Right atrium auricular region (tissue), 2 donors: ENCODE results near the gene DOCK9. TPM values are rescaled to one million over a fixed set of nuclear protein-coding genes. Genes with fewer than 3 reads are reported as not detected.

Experiments
- DNase-seq: peaks from one replicate; pipeline ENCODE4 v3.0.0-alpha.2; 2019; ENCODE audit warnings: low spot score
- H3K27ac ChIP-seq, 2 donors: fragments of 200-600 bp; sonication (generic); 1 replicate in 1 of 2; 2 replicates in 1 of 2; pipeline ENCODE4 v1.5.1; 2016 to 2019
- H3K27me3 ChIP-seq, 2 donors: fragments of 200-600 bp; sonication (generic); one replicate each; pipeline versions ENCODE4 v1.5.1 to v1.6.0; 2017 to 2019
- H3K36me3 ChIP-seq: fragments of 200-600 bp; sonication (generic); one replicate; pipeline ENCODE4 v1.5.1; 2016
- H3K4me1 ChIP-seq, 2 donors: fragments of 200-600 bp; sonication (generic); one replicate each; pipeline versions ENCODE4 v1.5.1 to v1.6.0; 2017 to 2019
- H3K4me3 ChIP-seq, 2 donors: fragments of 200-600 bp; sonication (generic); 1 replicate in 1 of 2; 2 replicates in 1 of 2; pipeline ENCODE4 v1.5.1; 2017 to 2019; ENCODE audit warnings: mild to moderate bottlenecking in 1 of 2, moderate library complexity in 1 of 2
- H3K9me3 ChIP-seq, 2 donors: fragments of 200-600 bp; sonication (generic); one replicate each; pipeline ENCODE4 v1.5.1; 2019
- total RNA-seq, 2 donors: library from RNA; depleted of rRNA; stranded (reverse); fragments of >200 nt; gene quantifications; one replicate each; pipeline ENCODE4 v1.1.0, GENCODE V29; 2016
- TF ChIP-seq, protein P1 (sequence below), 2 donors: fragments of 200-600 bp; sonication (generic); IDR thresholded peaks; one replicate each; pipeline ENCODE4 v1.5.1; 2019; ENCODE audit warnings: antibody characterized with exemption in 2 of 2

DOCK9 gene
- total RNA-seq, 2 donors from 2014 or later: 79.6 to 80.5 TPM

DNA sequence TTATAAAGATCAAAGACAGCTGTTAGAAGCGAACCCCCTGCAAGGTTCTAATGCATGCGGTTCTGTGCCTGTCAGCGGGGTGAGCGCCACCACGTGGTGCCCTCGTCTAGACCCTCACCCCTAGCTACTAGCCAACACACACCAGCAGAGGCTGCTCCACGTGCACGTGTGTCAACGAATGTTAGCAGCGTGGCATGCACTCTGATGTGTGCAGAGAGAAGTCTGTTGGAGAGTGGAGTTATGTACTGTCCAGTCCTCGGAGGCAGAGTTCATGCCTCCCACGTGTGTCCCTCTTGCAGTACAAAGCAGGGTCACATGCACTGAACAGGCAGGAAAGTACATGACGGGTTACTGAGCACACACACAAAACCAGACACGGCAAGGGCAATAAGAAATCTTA is 150.4 kb downstream of the DOCK9 start:
- Histone ChIP-seq H3K4me1 (peaks cover 0 to 25% of the 10 kb centered on the region in 2 donors), H3K9me3 (no peaks in the 10 kb centered on the region), H3K27me3 (no peaks in the 10 kb centered on the region), H3K36me3 (peaks cover 25% of the 10 kb centered on the region), H3K4me3 (no peak overlapping the region), H3K27ac (no peak overlapping the region)
- no peak for DNase-seq
- TF ChIP-seq, protein P1, sequence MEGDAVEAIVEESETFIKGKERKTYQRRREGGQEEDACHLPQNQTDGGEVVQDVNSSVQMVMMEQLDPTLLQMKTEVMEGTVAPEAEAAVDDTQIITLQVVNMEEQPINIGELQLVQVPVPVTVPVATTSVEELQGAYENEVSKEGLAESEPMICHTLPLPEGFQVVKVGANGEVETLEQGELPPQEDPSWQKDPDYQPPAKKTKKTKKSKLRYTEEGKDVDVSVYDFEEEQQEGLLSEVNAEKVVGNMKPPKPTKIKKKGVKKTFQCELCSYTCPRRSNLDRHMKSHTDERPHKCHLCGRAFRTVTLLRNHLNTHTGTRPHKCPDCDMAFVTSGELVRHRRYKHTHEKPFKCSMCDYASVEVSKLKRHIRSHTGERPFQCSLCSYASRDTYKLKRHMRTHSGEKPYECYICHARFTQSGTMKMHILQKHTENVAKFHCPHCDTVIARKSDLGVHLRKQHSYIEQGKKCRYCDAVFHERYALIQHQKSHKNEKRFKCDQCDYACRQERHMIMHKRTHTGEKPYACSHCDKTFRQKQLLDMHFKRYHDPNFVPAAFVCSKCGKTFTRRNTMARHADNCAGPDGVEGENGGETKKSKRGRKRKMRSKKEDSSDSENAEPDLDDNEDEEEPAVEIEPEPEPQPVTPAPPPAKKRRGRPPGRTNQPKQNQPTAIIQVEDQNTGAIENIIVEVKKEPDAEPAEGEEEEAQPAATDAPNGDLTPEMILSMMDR (IDR thresholded peaks at IDR 0.05): no peak

DNA sequence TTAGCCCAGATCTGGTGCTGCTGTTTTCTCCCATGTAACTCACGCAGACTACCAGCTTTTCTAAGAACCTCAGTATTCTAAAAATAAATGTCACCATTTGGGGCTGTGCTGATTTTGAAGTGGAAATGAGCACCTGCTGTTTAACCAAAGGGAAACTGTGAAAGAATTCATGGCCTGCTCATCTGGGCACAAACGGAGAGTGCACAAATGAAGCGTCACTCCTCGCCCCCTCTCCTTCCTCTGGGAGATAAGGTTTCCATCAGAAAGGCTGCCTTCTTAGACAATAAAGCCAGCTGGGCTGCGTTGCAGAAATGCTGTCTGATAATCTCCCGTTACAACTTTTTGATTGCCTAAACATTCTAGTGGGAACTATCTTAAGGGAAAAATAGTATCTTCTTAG is 151.7 kb downstream of the DOCK9 start:
- no peak for DNase-seq
- H3K27ac ChIP-seq: peak overlapping the region in 1 of 2 donors; percentile 56
- H3K9me3 ChIP-seq: no peaks in the 10 kb centered on the region
- H3K4me3 ChIP-seq: no peak overlapping the region
- H3K4me1 ChIP-seq: peaks cover 0 to 38% of the 10 kb centered on the region in 2 donors
- peaks cover 20% of the 10 kb centered on the region for H3K36me3 ChIP-seq
- no peaks in the 10 kb centered on the region for H3K27me3 ChIP-seq
- TF ChIP-seq, protein P1 (IDR thresholded peaks at IDR 0.05): no peak

DNA sequence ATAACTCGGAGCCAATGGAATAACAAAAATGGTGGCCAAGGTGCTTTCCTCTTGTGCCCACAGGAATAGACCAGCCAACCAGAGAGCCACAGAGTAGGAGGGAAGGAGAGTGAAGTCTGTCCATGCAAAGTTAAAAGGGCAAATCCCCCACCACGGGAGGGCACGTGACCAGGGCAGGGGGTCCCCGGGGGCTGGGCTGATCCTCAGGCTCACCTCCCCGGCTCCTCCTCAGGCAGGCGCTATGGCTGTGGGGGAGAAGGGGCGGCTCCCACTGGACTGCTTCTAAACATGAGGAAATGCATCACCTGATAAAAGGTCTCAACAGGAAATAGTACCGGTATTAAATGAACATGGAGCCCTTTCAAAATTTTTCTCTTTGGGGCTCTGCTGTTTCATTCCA is 152.2 kb downstream of the DOCK9 start:
- Histone ChIP-seq H3K27ac (peak overlapping the region in 1 of 2 donors; percentile 56), H3K4me1 (peaks cover 0 to 43% of the 10 kb centered on the region in 2 donors), H3K36me3 (peaks cover 20% of the 10 kb centered on the region), H3K27me3 (no peaks in the 10 kb centered on the region), H3K4me3 (no peak overlapping the region), H3K9me3 (no peaks in the 10 kb centered on the region)
- DNase-seq: no peak
- TF ChIP-seq, protein P1 (IDR thresholded peaks at IDR 0.05): no peak

DNA sequence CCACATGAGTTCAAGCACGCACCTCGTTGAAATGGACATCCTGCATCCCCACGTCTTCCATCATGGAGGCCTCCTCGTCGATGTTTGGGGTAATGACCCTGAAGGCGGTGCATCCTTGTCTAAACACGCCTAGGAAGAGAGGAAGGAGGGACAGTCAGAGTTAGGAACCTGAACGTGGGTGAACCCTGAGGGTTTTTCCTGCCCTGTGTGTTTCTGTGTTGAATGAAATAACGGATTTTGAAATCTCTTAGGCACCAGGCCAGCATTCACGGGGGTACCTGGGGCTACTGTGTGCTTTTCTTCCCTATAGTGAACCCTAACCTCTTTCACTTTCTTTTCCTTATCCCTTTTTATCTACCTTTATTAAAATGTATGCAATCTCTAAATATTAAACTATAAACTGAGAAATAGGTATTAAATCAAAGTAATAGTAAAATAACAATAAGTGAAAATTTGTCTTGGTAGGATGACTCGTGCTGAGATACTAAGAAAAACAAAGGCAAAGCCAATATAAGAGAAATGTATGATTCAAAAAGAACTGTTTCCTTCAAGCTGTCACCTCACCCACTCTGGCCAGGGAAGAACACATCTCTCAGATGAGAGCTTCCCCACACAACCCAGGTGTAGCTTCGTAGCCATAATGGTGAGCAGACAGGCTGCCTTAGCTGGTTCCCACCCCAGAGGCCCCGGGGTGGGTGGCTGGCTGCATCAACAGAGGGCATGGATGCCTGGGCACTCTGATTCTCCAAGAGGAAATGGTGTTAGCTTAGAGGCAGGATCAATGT is 153.3 kb downstream of the DOCK9 start:
- no peak for DNase-seq
- Histone ChIP-seq H3K9me3 (no peaks in the 10 kb centered on the region), H3K4me3 (no peak overlapping the region), H3K27me3 (no peaks in the 10 kb centered on the region), H3K36me3 (peaks cover 16% of the 10 kb centered on the region), H3K27ac (no peak overlapping the region), H3K4me1 (peaks cover 0 to 51% of the 10 kb centered on the region in 2 donors)
- TF ChIP-seq, protein P1 (IDR thresholded peaks at IDR 0.05): no peak

DNA sequence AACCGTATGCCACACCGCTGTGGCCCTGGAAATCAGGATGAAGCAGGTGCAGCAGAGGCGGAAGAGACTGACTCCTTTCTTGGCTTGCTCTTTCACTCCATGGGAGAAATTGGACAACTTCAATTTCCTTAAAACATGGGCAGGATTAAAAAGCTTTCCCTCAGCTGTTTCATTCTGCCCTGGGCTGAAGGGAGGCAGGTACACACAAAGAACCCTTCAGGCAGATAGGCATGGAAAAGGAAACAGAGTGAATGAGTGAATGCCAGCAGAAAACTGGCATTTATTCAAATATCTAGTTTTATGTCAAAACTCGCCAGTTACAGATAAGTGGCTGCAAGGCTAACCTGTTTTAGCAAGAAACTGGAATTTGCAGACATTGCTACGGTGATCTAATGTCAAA is 154.4 kb downstream of the DOCK9 start:
- H3K9me3 ChIP-seq: no peaks in the 10 kb centered on the region
- H3K4me3 ChIP-seq: no peak overlapping the region
- DNase-seq: no peak
- peaks cover 6% of the 10 kb centered on the region for H3K36me3 ChIP-seq
- TF ChIP-seq, protein P1 (IDR thresholded peaks at IDR 0.05): no peak
- H3K27ac ChIP-seq: no peak overlapping the region
- no peaks in the 10 kb centered on the region for H3K27me3 ChIP-seq
- peaks cover 0 to 58% of the 10 kb centered on the region in 2 donors for H3K4me1 ChIP-seq
